Liver (tissue), 2 donors: ENCODE data around the gene LDLRAD4.

Experiments
- REST ChIP-seq: IDR thresholded peaks from 2 replicates; pipeline ENCODE4 v1.6.1; 2016; ENCODE audit warnings: antibody characterized with exemption, mild to moderate bottlenecking
- TF ChIP-seq, protein P1 (sequence below): fragments of 150-350 bp; IDR thresholded peaks from 2 replicates; pipeline ENCODE4 v1.5.1; 2017; ENCODE audit warnings: improper control_type of control experiment, low read depth, low read length; ENCODE audit not compliant: missing input control
- TF ChIP-seq, protein P2 (sequence below): IDR thresholded peaks from 2 replicates; pipeline ENCODE4 v1.6.1; 2016; ENCODE audit warnings: antibody characterized with exemption
- donor health status: healthy.

GRCh38 chr18:13306583-13306982, 88.0 kb downstream of the LDLRAD4 start:
- TF ChIP-seq, protein P1, sequence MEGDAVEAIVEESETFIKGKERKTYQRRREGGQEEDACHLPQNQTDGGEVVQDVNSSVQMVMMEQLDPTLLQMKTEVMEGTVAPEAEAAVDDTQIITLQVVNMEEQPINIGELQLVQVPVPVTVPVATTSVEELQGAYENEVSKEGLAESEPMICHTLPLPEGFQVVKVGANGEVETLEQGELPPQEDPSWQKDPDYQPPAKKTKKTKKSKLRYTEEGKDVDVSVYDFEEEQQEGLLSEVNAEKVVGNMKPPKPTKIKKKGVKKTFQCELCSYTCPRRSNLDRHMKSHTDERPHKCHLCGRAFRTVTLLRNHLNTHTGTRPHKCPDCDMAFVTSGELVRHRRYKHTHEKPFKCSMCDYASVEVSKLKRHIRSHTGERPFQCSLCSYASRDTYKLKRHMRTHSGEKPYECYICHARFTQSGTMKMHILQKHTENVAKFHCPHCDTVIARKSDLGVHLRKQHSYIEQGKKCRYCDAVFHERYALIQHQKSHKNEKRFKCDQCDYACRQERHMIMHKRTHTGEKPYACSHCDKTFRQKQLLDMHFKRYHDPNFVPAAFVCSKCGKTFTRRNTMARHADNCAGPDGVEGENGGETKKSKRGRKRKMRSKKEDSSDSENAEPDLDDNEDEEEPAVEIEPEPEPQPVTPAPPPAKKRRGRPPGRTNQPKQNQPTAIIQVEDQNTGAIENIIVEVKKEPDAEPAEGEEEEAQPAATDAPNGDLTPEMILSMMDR = no peak
- TF ChIP-seq REST = no peak
- TF ChIP-seq, protein P2, sequence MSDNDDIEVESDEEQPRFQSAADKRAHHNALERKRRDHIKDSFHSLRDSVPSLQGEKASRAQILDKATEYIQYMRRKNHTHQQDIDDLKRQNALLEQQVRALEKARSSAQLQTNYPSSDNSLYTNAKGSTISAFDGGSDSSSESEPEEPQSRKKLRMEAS = no peak
